Left ventricle myocardium inferior (tissue), 1 donor: ENCODE data around the gene NCBP1. TPM values are rescaled to one million over a fixed set of nuclear protein-coding genes. Genes with fewer than 3 reads are reported as not detected.
"Not testable (repeated sequence)": the region's sequence is repeated elsewhere in the genome, so short reads cannot be mapped to it uniquely, and the experiment has no call there.

ENCODE experiments used
- DNase-seq: peaks from one replicate; pipeline ENCODE4 v3.0.0-alpha.2; 2020
- H3K27ac ChIP-seq: fragments of 200-600 bp; replicated peaks from 2 replicates; pipeline ENCODE4 v1.8.0; 2021
- H3K27me3 ChIP-seq: fragments of 200-600 bp; 2 replicates; pipeline ENCODE4 v1.8.0; 2021; ENCODE audit warnings: low read depth
- H3K36me3 ChIP-seq: fragments of 200-600 bp; 2 replicates; pipeline ENCODE4 v1.8.0; 2021
- H3K4me1 ChIP-seq: fragments of 200-600 bp; 2 replicates; pipeline ENCODE4 v1.8.0; 2021
- H3K4me3 ChIP-seq: fragments of 200-600 bp; 2 replicates; pipeline ENCODE4 v1.8.0; 2021; ENCODE audit warnings: mild to moderate bottlenecking, moderate library complexity
- H3K9me3 ChIP-seq: fragments of 200-600 bp; replicated peaks from 2 replicates; pipeline ENCODE4 v1.8.0; 2021
- intact Hi-C: fragments of 100-400 bp; cut with micrococcal nuclease; formaldehyde crosslinking; loops from one replicate; pipeline ENCODE4 v1.11.0; 2022
- long read RNA-seq: library from polyadenylated mRNA; unstranded; transcript quantifications from one replicate; pipeline ENCODE4 v2.0.0, GENCODE V29; 2021
- total RNA-seq: library from RNA; stranded (reverse); fragmentation: NEBNext Ultra II Directional; extraction: Animal tissue kit (Norgen Biotek cat#: 25700); gene quantifications from one replicate; pipeline ENCODE4 v1.2.1, GENCODE V29; 2021
- TF ChIP-seq, protein P1 (sequence below): fragments of 200-600 bp; IDR thresholded peaks from 2 replicates; pipeline ENCODE4 v1.8.0; 2021; ENCODE audit warnings: antibody characterized with exemption, mild to moderate bottlenecking, borderline replicate concordance
- donor health status: DM: no; HTN: yes; CAD: no; lungs with severe emphysema.

The NCBP1 gene, protein sequence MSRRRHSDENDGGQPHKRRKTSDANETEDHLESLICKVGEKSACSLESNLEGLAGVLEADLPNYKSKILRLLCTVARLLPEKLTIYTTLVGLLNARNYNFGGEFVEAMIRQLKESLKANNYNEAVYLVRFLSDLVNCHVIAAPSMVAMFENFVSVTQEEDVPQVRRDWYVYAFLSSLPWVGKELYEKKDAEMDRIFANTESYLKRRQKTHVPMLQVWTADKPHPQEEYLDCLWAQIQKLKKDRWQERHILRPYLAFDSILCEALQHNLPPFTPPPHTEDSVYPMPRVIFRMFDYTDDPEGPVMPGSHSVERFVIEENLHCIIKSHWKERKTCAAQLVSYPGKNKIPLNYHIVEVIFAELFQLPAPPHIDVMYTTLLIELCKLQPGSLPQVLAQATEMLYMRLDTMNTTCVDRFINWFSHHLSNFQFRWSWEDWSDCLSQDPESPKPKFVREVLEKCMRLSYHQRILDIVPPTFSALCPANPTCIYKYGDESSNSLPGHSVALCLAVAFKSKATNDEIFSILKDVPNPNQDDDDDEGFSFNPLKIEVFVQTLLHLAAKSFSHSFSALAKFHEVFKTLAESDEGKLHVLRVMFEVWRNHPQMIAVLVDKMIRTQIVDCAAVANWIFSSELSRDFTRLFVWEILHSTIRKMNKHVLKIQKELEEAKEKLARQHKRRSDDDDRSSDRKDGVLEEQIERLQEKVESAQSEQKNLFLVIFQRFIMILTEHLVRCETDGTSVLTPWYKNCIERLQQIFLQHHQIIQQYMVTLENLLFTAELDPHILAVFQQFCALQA
- total RNA-seq: 22.5 TPM
- long read RNA-seq, full-length matches to known transcripts: 40 of 50 reads
- long read RNA-seq, partial matches to known transcripts: 6 of 50 reads
- long read RNA-seq, other reads (novel, unspliced or antisense): 4 of 50 reads

GRCh38 chr9:97632985-97633858 is at the start of gene NCBP1, which contains the start of gene TSTD2:
TSS of gene NCBP1 (plus strand) at chr9:97633821. CDS start at chr9:97633882, 61 bp downstream.
TSS of gene TSTD2 (minus strand) at chr9:97633368. CDS start at chr9:97627562, 5,806 bp downstream.
- DNase-seq: peak; percentile 97
- Histone ChIP-seq H3K4me3 (peak within 1 kb of the TSS; percentile 89), H3K27me3 (no peaks in the 10 kb centered on the region), H3K27ac (peak within 1 kb of the TSS; percentile 95), H3K4me1 (peaks cover 82% of the 10 kb centered on the region), H3K9me3 (no peaks in the 10 kb centered on the region), H3K36me3 (no peaks in the 10 kb centered on the region)
- TF ChIP-seq, protein P1, sequence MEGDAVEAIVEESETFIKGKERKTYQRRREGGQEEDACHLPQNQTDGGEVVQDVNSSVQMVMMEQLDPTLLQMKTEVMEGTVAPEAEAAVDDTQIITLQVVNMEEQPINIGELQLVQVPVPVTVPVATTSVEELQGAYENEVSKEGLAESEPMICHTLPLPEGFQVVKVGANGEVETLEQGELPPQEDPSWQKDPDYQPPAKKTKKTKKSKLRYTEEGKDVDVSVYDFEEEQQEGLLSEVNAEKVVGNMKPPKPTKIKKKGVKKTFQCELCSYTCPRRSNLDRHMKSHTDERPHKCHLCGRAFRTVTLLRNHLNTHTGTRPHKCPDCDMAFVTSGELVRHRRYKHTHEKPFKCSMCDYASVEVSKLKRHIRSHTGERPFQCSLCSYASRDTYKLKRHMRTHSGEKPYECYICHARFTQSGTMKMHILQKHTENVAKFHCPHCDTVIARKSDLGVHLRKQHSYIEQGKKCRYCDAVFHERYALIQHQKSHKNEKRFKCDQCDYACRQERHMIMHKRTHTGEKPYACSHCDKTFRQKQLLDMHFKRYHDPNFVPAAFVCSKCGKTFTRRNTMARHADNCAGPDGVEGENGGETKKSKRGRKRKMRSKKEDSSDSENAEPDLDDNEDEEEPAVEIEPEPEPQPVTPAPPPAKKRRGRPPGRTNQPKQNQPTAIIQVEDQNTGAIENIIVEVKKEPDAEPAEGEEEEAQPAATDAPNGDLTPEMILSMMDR: peak; percentile 27
- intact Hi-C loops: no loop called here

- intact Hi-C loops, H3K9me3 ChIP-seq, H3K27ac ChIP-seq, DNase-seq, H3K4me1 ChIP-seq, H3K27me3 ChIP-seq, H3K4me3 ChIP-seq: not testable (repeated sequence)
- H3K36me3 ChIP-seq: peaks cover 16% of the 10 kb centered on the region
Measured at GRCh38 chr9:97584778-97585177, 48.8 kb upstream of the NCBP1 start.

GRCh38 chr9:97586909-97587308 is 46.7 kb upstream of the NCBP1 start:
- peaks cover 25% of the 10 kb centered on the region for H3K36me3 ChIP-seq
- H3K27me3 ChIP-seq, intact Hi-C loops, DNase-seq, H3K9me3 ChIP-seq, H3K4me3 ChIP-seq, H3K4me1 ChIP-seq, H3K27ac ChIP-seq: not testable (repeated sequence)

GRCh38 chr9:97591535-97591934 is 42.1 kb upstream of the NCBP1 start:
- Histone ChIP-seq H3K36me3 (peaks cover 37% of the 10 kb centered on the region), H3K4me1 (peaks cover 46% of the 10 kb centered on the region), H3K27me3 (no peaks in the 10 kb centered on the region), H3K27ac (no peak overlapping the region), H3K9me3 (no peaks in the 10 kb centered on the region), H3K4me3 (no peak overlapping the region)
- intact Hi-C loops: no loop called here
- no peak for DNase-seq
- TF ChIP-seq, protein P1: no peak

- Histone ChIP-seq H3K4me3 (no peak overlapping the region), H3K36me3 (peaks cover 33% of the 10 kb centered on the region), H3K27ac (peak overlapping the region; percentile 87), H3K4me1 (peaks cover 52% of the 10 kb centered on the region), H3K27me3 (no peaks in the 10 kb centered on the region), H3K9me3 (no peaks in the 10 kb centered on the region)
- TF ChIP-seq, protein P1: no peak
- no peak for DNase-seq
- intact Hi-C loops: no loop called here
Measured at GRCh38 chr9:97592126-97592525, 41.5 kb upstream of the NCBP1 start.

DNA sequence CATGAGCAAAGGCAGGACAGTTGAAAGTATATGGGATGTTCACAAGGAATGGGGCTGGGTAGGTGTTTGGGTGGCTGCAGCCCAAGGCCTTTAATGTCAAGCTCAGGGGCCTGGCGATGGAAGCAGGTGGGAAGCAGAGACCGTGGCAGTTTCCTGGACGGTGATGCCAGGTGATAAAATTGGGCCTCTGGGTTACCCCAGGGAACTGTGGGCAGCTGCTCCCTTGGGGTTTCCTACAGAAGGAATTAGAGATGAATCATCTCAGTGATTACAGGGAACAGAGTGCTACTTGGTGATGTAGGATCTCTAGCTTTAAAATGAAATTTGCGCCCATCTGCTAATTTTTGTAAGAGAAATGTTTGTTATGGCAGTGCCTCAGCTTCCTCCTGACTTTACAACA is 39.7 kb upstream of the NCBP1 start:
- Histone ChIP-seq H3K27ac (peak overlapping the region; percentile 87), H3K4me3 (peak overlapping the region; percentile 32), H3K4me1 (peaks cover 70% of the 10 kb centered on the region), H3K9me3 (no peaks in the 10 kb centered on the region), H3K27me3 (no peaks in the 10 kb centered on the region), H3K36me3 (peaks cover 22% of the 10 kb centered on the region)
- DNase-seq: no peak
- intact Hi-C loops: no loop called here
- TF ChIP-seq, protein P1: no peak
